ENCODE data around the gene TSEN34.
"Not testable (repeated sequence)": the region's sequence is repeated elsewhere in the genome, so short reads cannot be mapped to it uniquely, and the experiment has no call there.

The TSEN34 gene

DNA sequence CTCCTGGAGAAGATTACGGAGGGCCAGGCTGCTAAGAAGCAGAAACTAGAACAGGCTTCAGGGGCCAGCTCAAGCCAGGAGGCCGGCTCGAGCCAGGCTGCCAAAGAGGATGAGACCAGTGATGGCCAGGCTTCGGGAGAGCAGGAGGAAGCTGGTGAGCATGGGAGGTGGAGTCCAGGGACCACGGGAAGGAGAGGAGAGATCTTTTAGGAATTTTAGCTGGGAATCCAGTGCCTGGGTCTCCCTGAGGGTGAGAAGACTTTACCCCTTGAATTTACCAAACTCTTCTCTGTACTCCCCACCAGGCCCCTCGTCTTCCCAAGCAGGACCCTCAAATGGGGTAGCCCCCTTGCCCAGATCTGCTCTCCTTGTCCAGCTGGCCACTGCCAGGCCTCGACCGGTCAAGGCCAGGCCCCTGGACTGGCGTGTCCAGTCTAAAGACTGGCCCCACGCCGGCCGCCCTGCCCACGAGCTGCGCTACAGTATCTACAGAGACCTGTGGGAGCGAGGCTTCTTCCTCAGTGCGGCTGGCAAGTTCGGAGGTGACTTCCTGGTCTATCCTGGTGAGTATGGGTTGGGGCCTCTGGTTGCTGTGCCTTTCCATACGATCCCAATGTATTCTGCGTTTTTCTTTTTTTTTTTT lies 824 bp downstream of the TSEN34 start:
- TF ChIP-seq, protein P1, sequence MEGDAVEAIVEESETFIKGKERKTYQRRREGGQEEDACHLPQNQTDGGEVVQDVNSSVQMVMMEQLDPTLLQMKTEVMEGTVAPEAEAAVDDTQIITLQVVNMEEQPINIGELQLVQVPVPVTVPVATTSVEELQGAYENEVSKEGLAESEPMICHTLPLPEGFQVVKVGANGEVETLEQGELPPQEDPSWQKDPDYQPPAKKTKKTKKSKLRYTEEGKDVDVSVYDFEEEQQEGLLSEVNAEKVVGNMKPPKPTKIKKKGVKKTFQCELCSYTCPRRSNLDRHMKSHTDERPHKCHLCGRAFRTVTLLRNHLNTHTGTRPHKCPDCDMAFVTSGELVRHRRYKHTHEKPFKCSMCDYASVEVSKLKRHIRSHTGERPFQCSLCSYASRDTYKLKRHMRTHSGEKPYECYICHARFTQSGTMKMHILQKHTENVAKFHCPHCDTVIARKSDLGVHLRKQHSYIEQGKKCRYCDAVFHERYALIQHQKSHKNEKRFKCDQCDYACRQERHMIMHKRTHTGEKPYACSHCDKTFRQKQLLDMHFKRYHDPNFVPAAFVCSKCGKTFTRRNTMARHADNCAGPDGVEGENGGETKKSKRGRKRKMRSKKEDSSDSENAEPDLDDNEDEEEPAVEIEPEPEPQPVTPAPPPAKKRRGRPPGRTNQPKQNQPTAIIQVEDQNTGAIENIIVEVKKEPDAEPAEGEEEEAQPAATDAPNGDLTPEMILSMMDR (IDR thresholded peaks at IDR 0.05) = no peak
- Histone ChIP-seq H3K27me3 (ENCODE audit: control insufficient read depth, insufficient read depth, low read length) (no peaks in the 10 kb centered on the region), H3K4me1 (peaks cover 18% of the 10 kb centered on the region), H3K9ac (no peak overlapping the region), H2AFZ (peak overlapping the region; percentile 76), H3K36me3 (ENCODE audit: control insufficient read depth, insufficient read depth, low read length) (no peaks in the 10 kb centered on the region), H3K79me2 (peaks cover 2% of the 10 kb centered on the region), H3K27ac (peak overlapping the region; percentile 100), H3K4me3 (ENCODE audit: low read depth, low read length) (peak overlapping the region; percentile 98), H3K9me3 (ENCODE audit: control insufficient read depth, low read length) (no peaks in the 10 kb centered on the region), H3K4me2 (ENCODE audit: low read length) (peak overlapping the region; percentile 96)

GRCh38 chr19:54193011-54193410 lies 1.9 kb downstream of the TSEN34 start:
- no peaks in the 10 kb centered on the region for H3K36me3 ChIP-seq (ENCODE audit: control insufficient read depth, insufficient read depth, low read length)
- no peak overlapping the region for H3K4me2 ChIP-seq (ENCODE audit: low read length)
- H3K27me3 ChIP-seq (ENCODE audit: control insufficient read depth, insufficient read depth, low read length) = no peaks in the 10 kb centered on the region
- H2AFZ ChIP-seq = no peak overlapping the region
- peaks cover 12% of the 10 kb centered on the region for H3K4me1 ChIP-seq
- no peak overlapping the region for H3K9ac ChIP-seq
- TF ChIP-seq, protein P1 (IDR thresholded peaks at IDR 0.05) = no peak
- H3K9me3 ChIP-seq (ENCODE audit: control insufficient read depth, low read length) = no peaks in the 10 kb centered on the region
- H3K4me3 ChIP-seq (ENCODE audit: low read depth, low read length) = no peak overlapping the region
- H3K27ac ChIP-seq = no peak overlapping the region
- H3K79me2 ChIP-seq = peaks cover 2% of the 10 kb centered on the region

DNA sequence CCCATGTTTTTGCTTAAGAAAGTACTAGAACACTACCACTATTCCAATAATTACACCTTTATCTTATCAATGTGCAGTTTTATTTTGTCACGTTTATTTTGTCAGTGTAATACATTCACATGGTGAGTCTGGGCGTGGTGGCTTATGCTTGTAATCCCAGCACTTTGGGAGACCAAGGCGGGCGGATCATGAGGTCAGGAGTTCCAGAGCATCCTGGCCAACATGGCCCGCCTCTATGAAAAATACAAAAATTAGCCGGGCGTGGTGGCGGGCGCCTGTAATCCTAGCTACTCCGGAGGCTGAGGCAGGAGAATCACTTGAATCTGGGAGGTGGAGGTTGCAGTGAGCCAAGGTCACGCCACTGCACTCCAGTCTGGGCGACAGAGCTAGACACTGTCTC lies 3.4 kb downstream of the TSEN34 start:
- not testable (repeated sequence) for H3K27me3 ChIP-seq (ENCODE audit: control insufficient read depth, insufficient read depth, low read length); H3K36me3 ChIP-seq (ENCODE audit: control insufficient read depth, insufficient read depth, low read length); H3K9me3 ChIP-seq (ENCODE audit: control insufficient read depth, low read length); H3K79me2 ChIP-seq; H3K4me1 ChIP-seq; H3K27ac ChIP-seq; H3K9ac ChIP-seq; H3K4me3 ChIP-seq (ENCODE audit: low read depth, low read length); H2AFZ ChIP-seq; H3K4me2 ChIP-seq (ENCODE audit: low read length)

DNA sequence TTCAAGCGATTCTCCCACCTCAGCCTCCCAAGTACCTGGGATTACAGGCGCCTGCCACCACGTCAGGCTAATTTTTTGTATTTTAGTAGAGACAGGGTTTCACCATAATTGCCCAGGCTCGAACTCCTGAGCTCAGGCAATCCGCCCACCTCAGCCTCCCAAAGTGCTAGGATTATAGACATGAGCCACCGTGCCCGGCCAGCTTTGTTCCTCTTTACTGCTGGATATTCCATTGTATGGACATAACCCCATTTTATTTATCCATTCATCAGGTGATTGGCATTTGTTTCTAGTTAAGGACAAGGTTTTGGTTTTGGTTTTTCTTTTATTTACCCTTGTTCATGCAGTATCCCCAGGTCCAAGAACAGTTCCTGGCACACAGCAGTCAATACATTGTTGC lies 5.4 kb downstream of the TSEN34 start:
- H3K27me3 ChIP-seq (ENCODE audit: control insufficient read depth, insufficient read depth, low read length) = no peaks in the 10 kb centered on the region
- no peak overlapping the region for H3K27ac ChIP-seq
- no peaks in the 10 kb centered on the region for H3K36me3 ChIP-seq (ENCODE audit: control insufficient read depth, insufficient read depth, low read length)
- H2AFZ ChIP-seq = no peak overlapping the region
- no peak overlapping the region for H3K4me2 ChIP-seq (ENCODE audit: low read length)
- TF ChIP-seq, protein P1 (IDR thresholded peaks at IDR 0.05) = no peak
- peaks cover 8% of the 10 kb centered on the region for H3K79me2 ChIP-seq
- peaks cover 5% of the 10 kb centered on the region for H3K4me1 ChIP-seq
- no peak overlapping the region for H3K4me3 ChIP-seq (ENCODE audit: low read depth, low read length)
- no peaks in the 10 kb centered on the region for H3K9me3 ChIP-seq (ENCODE audit: control insufficient read depth, low read length)
- H3K9ac ChIP-seq = no peak overlapping the region

- H3K36me3 ChIP-seq (ENCODE audit: control insufficient read depth, insufficient read depth, low read length) = no peaks in the 10 kb centered on the region
- H3K9ac ChIP-seq = no peak overlapping the region
- H3K4me2 ChIP-seq (ENCODE audit: low read length) = no peak overlapping the region
- TF ChIP-seq, protein P1 (IDR thresholded peaks at IDR 0.05) = no peak
- peaks cover 5% of the 10 kb centered on the region for H3K4me1 ChIP-seq
- H2AFZ ChIP-seq = no peak overlapping the region
- H3K27ac ChIP-seq = no peak overlapping the region
- peaks cover 14% of the 10 kb centered on the region for H3K79me2 ChIP-seq
- no peaks in the 10 kb centered on the region for H3K9me3 ChIP-seq (ENCODE audit: control insufficient read depth, low read length)
- no peak overlapping the region for H3K4me3 ChIP-seq (ENCODE audit: low read depth, low read length)
- no peaks in the 10 kb centered on the region for H3K27me3 ChIP-seq (ENCODE audit: control insufficient read depth, insufficient read depth, low read length)
These were observed 6.0 kb downstream of the TSEN34 start for GRCh38 chr19:54197121-54197520.

Measured in parathyroid adenoma (tissue), 2 donors.